CD4-positive, alpha-beta T cell treated with Interleukin-2 at 100 ng/mL for 4 hours (primary cell): ENCODE measurements around the gene MAN2A1.
A peak's percentile ranks its signal among the peaks of the same experiment; 100 is the strongest.

Experiments
- DNase-seq: peaks from one replicate; pipeline ENCODE4 v3.0.0-alpha.2; 2020; ENCODE audit warnings: low spot score

Gene MAN2A1

GRCh38 chr5:109689740-109690241 lies at the start of gene MAN2A1:
TSS of gene MAN2A1 (plus strand) at chr5:109689927. CDS start at chr5:109690418, 491 bp downstream.
- peak; percentile 81 for DNase-seq

- no peak for DNase-seq
Observed at GRCh38 chr5:109640976-109641375, 48.8 kb upstream of the MAN2A1 start.

GRCh38 chr5:109643791-109644350 lies 45.9 kb upstream of the MAN2A1 start:
- no peak for DNase-seq

GRCh38 chr5:109644829-109645228 lies 44.9 kb upstream of the MAN2A1 start:
- DNase-seq: no peak

GRCh38 chr5:109645707-109646192 lies 44.0 kb upstream of the MAN2A1 start:
- no peak for DNase-seq

GRCh38 chr5:109649318-109649717 lies 40.4 kb upstream of the MAN2A1 start:
- DNase-seq: no peak

- no peak for DNase-seq
Observed at GRCh38 chr5:109650493-109650892, 39.2 kb upstream of the MAN2A1 start.

GRCh38 chr5:109652096-109652495 lies 37.6 kb upstream of the MAN2A1 start:
- no peak for DNase-seq

GRCh38 chr5:109653042-109653441 lies 36.7 kb upstream of the MAN2A1 start:
- no peak for DNase-seq

GRCh38 chr5:109653561-109654239 lies 36.0 kb upstream of the MAN2A1 start:
- no peak for DNase-seq

GRCh38 chr5:109654455-109654854 lies 35.3 kb upstream of the MAN2A1 start:
- no peak for DNase-seq

- DNase-seq: no peak
Observed at GRCh38 chr5:109655841-109656240, 33.9 kb upstream of the MAN2A1 start.

- peak; percentile 55 for DNase-seq
Observed at GRCh38 chr5:109656829-109657228, 32.9 kb upstream of the MAN2A1 start.

- DNase-seq: no peak
Observed at GRCh38 chr5:109659901-109660300, 29.8 kb upstream of the MAN2A1 start.

GRCh38 chr5:109660301-109660700 lies 29.4 kb upstream of the MAN2A1 start:
- no peak for DNase-seq

GRCh38 chr5:109668237-109668636 lies 21.5 kb upstream of the MAN2A1 start:
- DNase-seq: no peak

- DNase-seq: no peak
Observed at GRCh38 chr5:109668668-109669422, 20.9 kb upstream of the MAN2A1 start.

GRCh38 chr5:109669991-109670706 lies 19.6 kb upstream of the MAN2A1 start:
- DNase-seq: no peak

- DNase-seq: no peak
Observed at GRCh38 chr5:109671136-109671535, 18.6 kb upstream of the MAN2A1 start.

- DNase-seq: no peak
Observed at GRCh38 chr5:109674596-109674995, 15.1 kb upstream of the MAN2A1 start.

- DNase-seq: no peak
Observed at GRCh38 chr5:109676920-109677319, 12.8 kb upstream of the MAN2A1 start.

- DNase-seq: no peak
Observed at GRCh38 chr5:109678447-109678846, 11.3 kb upstream of the MAN2A1 start.
